Measurements from ENCODE around the gene KIAA0930.
"Not testable (repeated sequence)": the region's sequence is repeated elsewhere in the genome, so short reads cannot be mapped to it uniquely, and the experiment has no call there.

KIAA0930 gene

DNA sequence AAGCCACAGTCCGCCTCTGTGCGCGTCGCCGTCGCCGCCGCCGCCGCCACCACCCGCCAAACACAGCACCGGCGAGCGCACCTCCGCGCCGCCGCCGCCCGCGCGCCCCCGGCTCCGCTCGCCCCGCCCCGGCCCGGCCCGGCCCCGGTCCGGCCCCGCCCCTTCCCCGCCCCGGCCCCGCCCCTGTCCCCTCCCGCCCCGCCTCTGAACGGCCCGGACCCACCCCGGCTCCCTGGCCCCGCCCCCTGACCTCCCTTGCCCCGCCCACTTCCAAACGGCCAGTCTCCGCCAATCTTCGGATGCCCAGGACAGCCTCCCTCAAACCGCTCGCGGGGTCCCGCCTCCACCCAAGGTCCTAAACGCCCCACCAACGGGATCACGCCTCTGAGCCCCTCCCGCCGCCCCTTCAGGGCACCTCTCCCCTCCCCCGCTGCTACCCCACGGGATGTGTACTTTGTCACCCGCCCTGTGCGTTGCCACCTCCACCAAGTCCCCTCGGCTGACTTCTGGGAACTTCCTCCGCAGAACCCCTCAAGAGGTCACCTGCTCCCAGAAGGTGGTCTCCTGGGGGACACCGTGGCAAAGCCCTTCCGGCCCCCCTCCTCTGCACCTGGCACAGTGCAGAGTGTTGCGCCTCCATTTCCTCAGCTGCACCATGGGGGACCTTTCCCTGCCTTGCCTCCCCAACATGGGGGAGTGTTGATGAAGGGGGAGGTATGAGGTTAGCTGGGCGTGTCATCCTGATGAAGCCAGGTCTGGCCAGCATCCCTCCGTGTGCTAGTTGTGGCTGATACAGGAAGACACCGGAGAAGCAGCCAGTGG, at the start of gene KIAA0930:
Gene KIAA0930, minus strand, starts transcription at position 85 of the 822 bp plus-strand sequence. CDS start 191 bp downstream, outside the sequence.
- peak; percentile 91 for DNase-seq

DNA sequence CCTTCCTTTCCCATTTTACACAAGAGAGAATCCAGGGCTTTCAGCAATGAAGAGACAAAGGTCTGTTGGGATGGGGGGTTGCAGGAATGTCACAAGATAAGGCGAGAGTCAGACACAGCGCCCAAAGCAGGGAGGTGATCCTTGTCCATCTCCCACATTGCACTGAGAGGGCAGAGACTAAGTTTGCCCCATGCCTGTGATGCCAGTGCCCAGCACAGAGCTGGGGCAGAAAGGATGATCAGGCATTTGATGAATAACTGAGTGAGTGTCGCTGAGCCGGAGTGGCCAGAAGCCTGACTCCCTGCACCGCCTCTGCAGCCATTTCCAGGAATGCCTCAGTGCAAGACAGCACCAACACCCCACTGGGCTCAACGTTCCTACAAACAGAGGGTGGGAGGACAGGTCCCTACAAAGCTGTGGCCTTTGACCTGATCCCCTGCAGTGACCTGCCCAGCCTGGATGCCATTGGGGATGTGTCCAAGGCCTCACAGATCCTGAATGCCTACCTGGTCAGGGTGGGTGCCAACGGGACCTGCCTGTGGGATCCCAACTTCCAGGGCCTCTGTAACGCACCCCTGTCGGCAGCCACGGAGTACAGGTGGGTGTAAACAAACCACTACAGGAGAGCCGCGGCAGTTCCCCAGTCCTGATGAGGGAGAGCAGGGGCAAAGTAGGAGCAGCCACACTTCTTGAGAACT, 46.3 kb upstream of the KIAA0930 start:
- no peak for DNase-seq

DNA sequence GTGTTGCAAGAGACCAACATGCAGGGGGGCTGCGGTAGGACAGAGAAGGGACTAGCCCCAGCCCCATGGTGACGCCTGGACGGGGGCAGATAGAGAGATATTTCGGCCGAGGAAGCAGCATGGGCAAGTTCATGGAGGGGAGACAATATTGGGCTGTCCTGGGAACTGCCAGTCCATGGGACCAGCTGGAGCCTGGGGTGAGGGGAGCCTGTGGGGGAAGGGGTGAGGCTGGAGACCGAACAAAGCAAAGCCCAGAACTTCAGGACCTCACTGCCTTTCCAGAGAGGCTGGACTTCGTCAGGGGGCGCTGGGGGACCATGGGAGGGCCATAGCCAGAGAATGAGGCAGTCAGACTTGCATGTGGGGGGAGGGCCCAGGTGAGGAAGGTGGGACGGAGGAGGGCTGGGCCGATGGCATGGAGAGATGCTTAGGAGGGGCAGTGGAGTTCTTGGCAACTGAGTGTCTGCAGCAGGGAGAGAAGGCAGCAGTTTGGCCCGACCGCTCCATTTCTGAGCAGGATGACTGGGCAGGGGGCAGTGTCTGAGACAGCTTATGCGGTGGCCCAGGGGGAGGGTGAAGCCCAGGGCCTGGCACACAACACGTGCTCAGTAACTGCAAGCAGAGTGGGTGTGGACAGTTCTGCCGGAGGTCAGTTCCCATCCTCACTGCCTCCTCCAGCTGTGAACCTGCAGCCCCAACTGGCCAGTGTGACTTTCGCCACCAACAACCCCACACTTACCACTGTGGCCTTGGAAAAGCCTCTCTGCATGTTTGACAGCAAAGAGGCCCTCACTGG, 44.8 kb upstream of the KIAA0930 start:
- DNase-seq: no peak

DNA sequence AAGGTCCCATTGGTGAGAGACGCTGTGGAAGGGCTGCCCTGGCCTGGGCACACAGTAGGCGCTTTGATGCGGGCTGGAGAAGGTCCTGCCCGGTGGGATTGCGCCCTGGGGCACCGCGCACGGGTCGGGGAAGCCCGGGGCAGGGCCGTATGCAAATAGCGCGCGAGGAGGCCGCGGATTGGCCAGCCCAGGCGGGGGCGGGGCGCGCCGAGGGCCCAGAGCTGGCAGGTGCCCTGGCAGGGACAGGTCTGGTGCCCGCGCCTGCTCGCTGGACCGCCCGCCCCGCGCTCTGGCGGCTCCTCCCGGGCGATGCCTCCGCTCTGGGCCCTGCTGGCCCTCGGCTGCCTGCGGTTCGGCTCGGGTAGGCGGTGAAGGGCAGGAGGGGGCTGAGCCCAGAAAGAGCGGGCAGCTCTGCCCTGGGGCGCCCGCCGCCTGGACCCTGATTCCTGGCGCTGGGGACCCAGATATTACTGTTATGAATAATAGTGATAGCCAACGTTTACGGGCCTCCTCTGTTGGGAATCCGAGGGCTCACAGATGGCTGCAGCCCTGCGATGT, 44.1 kb upstream of the KIAA0930 start, which contains the start of gene UPK3A:
Gene UPK3A, plus strand, starts transcription at position 245 of the 558 bp plus-strand sequence. Its CDS starts 65 bp downstream, at position 310.
- DNase-seq: peak; percentile 88

DNA sequence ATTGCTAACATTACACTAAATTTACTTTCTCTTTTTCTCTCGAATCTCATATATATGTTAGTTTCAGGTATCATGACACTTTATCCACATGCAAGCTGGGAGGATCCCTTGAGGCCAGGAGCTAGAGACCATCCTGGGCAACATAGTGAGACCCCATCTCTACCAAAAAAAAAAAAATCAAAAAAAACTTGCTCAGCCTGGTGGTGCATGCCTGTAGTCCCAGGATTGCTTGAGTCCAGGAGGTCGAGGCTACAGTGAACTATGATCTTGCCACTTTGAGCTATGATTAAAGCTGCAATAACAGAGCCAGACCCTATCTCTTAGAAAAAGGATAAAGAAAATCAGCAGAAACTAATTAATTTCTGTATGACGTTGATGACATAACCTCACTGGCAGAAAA, 40.3 kb upstream of the KIAA0930 start:
- no peak for DNase-seq

DNA sequence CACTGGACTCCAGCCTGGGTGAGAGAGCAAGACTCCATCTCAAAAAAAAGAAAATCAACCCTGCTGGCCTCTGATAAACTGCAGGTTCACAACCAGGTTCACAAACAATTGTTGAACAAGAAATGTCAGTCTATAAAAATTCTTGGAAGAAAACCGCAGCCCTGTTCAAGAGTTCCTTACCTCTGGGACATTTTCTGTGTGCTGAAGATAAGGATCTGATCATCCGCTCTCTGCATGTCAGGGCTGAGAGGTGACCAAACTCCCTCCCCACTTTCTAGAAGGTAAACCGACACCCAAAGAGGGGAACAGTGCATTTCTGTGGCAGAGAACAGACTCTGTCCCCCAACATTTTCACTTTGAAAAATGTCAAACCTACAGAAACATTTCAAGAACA, 39.9 kb upstream of the KIAA0930 start:
- no peak for DNase-seq

DNA sequence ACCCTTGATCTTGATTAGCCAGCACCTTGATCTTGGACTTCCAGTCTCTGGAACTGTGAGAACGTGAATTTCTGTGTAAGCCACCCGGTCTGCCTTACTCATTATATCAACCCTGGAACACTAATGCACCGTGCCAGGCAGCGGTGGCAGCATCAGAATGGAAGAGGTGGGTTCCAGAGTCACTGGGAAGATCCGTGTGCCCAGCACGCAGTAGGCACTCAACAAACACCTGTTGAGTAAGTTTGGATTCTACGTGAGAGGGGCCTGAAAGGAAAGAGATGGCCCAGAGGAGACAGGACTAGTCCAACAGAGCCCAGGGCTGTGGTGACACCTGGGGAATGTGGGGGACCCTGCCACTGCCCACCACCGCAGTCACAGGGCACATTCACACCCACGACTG, 37.4 kb upstream of the KIAA0930 start:
- DNase-seq: no peak

DNA sequence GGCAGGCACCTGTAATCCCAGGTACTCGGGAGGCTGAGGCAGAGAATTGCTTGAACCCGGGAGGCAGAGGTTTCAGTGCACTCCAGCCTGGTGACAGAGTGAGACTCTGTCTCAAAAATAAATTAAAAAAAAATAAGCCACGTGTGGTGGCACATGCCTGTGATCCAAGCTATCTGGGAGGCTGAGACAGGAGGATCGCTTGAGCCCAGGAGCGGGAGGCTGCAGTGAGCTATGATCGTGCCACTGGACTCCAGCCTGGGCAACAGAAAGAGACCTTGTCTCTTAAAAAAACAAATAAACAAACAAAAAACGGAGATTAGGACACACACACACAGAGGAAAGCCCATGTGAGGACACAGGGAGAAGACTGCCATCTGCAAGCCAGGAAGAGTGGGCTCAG, 37.0 kb upstream of the KIAA0930 start:
- not testable (repeated sequence) for DNase-seq

DNA sequence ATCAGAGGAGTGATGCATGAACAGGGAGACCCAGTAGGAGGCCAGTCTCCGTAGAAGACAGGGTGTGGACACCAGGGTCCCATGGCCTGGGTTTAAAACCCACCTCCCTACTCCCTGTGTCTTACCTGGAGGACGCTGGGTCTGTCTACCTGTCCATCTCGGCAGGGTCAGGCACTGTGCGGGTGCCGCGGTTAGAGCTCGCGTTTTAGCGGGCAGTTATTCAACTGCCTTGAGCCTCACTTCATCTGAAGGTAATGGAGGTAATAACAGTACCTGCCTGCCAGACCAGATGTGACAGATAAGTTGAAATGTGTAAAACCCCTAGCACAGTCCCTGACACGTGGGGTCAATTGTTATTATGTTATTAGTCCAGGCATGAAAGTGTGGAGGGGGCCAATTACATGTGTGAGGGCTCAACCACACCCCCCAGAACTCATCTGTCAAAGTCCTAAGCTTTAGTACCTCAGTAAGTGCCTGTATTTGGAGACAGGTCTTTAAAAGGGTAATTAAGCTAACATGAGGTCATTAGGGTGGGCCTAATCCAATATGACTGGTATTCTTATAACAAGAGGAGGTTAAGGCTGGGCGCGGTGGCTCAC, 35.9 kb upstream of the KIAA0930 start:
- DNase-seq: no peak

DNA sequence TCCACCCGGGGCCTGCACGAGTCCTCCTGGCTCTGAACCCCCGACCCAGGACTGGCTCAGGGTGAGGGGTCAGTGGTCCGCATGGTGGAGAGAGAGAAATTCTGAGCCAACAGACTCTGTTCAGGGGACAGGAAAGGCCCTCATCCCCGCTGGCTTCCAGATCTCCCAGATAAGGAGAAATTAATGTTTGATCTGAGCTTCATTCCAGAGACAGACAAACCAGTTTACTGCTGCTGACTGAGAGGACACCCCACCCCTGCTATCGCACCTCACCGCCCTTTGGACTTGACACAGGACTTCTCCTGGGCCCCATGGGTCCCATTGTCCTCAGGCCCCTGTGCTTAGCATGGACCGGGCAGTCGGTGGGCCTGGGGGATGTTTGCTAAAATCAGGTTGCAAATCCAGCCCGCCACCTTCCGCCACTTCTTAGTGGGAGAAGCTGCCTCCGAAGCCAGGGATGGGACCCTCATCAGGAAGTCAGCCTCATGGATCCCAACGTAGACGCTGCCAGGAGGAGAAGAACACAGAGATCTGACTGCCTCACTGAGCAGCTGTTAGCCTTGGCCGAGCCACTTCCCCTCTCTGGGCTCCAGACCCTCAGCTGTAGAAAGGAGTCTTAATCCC, 32.9 kb upstream of the KIAA0930 start:
- no peak for DNase-seq

DNA sequence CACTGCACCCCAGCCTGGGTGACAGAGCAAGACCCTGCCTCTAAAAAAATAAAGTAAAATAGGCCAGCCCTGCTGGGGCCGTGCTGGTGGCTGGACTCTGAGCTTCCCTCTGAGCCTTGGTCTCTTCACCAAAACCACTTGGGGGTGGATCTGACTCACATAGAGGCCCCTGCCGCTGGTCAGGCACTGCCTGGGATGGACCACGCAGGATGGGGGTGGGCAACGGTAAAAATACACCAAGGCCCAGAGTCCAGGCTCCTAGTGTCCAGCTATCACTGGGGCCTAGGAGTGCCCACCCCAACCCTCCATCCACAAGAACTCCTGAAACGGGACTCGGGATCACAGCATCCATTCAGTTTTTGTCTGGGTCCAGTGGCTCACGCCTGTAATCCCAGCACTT, 31.8 kb upstream of the KIAA0930 start:
- no peak for DNase-seq

DNA sequence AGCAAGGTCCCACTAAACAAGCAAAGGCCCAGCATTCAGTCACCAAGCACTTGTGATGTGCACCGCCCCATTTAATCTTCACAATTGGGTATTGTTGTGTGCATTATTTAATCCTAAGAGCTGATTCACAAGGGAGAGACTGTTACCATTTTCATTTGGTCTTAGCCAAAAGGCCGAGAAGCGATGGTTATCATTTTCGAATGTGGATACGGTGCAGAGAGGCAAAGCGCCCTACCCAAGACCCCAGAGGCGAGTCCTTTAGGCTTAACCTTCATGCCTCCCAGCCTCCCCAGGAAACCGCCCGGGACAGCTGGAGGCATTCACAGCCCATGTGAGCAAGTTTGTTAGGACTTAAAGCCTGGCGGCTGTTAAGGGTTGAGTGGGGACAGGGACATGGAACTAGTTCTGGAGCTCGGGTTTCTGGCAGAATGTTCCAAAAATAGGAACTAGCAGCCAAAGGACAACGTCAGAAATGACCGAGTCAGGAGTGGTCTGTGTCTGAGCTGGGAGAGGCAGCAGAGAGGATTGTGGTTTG, 31.0 kb upstream of the KIAA0930 start:
- DNase-seq: no peak

DNA sequence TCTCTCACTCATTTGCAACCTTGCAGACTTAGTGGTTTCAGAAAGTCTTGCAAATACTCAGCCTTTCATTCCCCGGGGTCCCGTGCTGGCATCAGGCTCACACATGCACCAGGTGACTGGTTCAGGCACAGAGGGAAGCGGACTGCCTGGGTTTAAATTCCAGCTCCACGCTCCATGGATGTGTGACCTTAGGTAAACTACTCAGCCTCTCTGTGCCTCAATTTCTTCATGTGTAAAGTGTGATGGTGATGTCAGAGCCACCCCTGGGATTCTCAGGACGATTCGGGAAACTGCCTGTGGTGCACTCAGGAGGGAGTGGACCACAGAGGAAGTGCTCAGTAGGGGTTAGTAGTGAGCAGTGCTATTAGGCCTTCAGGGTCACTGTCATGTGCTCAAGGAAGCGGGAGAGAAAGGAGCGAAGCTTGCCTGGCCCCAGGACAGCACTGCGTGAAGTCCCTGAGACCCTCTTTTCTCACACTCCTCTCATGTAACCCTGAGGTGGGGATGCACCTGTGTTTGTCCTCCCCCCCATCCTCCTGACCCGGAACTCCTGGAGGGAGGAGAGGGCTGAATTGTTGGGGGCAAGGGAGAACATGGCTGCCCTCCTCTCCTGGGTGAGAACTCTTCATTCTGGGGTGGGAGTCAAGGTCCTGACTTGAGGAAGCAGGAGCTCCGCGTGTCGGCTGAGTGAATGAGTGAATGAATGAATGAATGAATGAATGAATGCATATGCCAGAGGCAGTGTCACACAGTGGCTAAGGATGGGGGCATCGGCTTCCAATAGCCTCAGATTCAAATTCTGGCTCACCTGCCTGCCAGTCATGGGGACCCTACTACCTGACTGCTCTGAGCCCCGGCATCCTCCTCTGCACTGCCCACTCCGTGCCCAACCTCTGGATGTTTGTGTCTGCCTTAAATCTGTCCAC, 29.7 kb upstream of the KIAA0930 start:
- no peak for DNase-seq

DNA sequence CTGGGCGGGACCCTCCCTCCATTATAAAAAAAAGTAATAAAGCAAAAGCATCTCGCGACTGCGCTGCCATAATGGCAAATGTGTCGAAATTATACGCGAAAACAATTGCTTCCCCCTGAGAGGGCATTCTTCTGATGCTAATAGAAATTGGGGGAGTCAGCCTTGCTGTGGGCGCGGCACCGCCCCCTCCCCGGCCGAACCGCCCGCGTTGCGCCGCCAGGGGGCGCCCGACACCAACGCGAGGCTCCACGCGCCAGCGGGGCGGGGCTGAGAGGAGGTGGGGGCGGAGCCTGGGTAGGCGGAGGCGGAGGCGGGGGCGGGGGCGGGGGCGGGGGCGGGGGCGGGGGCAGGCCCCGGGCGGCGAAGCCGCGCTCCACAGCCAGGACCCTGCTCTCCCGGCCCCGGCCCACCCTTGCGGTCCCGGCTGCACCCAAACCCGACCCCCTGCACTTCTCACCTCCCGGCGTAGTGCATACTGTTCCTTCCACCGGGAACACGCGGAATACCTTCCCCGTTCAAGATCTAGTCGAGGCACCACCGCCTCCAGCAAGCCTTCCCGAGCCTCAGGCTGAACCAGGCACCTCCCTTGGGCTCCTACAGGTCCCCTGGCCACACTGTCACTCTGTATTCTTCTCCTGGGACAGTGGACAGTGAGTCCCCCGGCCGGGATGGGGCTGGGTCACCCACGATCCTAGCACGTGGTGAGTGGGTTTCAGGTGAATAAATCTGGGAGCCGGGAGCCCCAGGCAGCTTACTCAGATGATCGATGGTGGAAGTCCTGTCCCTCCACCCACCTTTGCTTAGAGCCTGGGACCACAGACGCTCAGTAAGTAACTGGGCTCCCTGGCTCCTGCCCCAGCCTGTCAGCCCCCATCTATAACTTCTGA, 28.5 kb upstream of the KIAA0930 start:
- DNase-seq: peak; percentile 97

DNA sequence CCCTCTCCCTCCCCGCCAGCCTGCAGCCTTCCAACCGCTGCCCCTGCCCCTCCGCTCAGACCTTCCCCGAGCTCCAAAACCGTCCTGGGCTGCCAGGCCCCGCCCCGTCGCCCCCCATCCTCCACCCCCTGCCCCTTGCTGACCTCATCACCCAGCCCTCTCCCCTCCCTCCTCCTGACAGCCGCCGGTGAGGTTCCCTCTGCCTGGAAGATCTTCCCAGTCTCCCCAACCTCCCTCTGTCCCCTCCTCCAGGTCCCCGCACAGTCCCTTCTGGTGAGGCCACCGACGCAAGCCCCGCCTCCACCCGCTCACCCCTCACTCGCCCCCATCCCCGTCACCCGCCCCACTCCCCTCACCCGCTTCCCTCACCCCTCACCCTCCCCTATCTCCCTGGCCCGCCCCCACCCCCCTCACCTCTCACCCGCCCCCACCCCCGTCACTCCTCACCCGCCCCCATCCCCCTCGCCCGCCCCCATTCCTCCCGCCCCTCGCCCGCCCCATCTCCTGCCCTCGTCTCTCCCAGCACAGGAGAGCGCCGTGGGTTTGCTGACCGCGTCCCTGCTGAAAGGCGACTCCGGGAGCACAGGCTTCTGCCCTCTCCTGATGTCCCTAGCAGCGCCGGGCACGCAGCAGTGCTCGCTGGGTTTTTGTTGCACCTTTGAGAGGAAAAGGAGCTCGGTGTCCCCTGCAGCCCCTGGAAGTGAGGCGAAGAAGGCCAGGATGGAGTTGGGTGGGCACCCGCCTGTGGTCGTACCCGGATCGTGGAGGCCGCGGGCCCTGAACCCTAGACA, 27.7 kb upstream of the KIAA0930 start:
- peak; percentile 70 for DNase-seq

DNA sequence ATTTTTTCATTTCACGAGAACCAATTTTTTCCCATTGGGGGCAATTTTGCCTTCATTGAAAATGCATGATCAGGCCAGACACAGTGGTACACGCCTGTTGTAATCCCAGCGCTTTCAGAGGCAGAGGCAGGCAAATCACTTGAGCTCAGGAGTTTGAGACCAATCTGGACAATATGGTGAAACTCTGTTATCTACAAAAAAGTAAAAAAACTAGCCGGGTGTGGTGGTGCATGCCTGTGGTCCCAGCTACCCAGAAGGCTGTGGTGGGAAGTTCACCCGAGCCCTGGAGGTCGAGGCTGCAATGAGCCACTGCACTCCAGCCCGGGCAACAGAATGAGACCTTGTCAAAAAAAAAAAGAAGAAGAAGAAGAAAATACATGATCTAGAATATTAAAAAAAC, 24.8 kb upstream of the KIAA0930 start:
- no peak for DNase-seq

DNA sequence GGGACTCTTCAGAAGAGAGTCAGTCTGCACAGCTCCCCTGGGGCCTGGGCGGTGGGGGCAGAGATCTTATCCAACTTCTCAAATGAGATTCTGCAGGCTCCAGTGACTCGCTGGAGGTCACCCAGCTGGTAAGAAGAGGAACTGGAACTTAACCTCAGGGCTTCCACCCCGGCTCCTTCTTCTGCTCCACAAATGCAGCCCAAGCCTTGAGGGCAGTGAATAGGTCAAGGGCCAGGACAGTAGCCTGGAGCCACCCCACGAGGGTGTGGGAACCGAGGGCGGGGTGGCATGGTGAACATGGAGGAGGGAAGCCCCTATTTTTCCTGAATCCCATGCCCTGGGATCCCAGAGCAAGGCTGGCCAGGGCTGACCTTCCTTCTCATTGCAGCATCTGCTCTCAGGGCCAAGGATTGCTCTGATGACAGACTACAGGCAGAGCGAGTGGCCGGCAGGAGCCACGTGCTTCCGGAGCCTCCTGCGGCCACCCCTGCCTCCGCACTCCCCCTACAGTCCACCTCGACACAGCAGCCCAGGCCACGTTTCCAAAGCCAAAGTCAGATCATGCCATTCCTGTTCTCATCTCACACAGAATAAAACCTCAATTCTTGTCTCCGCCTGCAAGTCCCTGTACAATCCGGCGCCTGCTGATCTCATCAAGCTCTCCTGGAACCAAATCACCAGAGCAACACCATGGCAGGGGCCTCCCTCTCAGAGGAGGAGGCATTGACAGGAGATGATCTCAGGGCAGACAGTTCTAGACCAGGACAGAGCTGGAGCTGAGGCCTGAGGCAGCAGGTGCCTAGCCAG, 23.0 kb upstream of the KIAA0930 start:
- no peak for DNase-seq

DNA sequence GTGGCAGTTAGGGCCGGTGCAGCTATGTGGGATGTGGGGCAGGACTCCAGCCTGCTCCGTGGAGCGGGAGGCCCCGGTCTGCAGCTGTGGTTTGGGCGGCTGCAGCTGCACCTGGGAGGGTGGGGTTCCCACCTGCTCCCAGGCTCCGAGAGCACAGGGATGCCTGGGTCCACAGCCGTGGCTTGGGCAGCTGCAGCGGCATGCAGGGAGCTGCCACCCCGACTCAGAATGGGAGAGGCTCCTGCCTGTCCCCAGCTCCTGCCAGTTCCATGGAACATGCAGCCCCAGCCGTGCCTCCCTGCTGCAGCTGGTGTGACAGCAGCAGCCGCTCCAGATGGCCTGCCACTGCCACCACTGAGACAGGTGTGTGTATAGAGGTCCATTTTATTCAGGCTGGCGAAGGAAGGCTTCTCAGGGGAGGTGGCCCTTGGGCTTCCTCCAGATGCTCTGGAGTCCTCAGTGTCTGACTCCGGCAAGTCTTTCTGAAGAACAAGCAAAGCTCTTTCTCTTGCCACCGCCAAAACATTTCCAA, 22.3 kb upstream of the KIAA0930 start:
- DNase-seq: no peak
